GM18505 (cell line): Measurements from ENCODE around the gene ZNF726.
"Not testable (repeated sequence)": the region's sequence is repeated elsewhere in the genome, so short reads cannot be mapped to it uniquely, and the experiment has no call there.

Experiments
- ATAC-seq: cut with Tn5 transposase; IDR thresholded peaks from one replicate; pipeline ENCODE4 v1.9.1; 2021; ENCODE audit not compliant: unreplicated experiment
- POLR2A ChIP-seq: IDR thresholded peaks from 4 replicates; pipeline ENCODE4 v1.6.1; 2011; ENCODE audit warnings: borderline replicate concordance; ENCODE audit not compliant: insufficient read depth, insufficient read length; ENCODE audit errors: extremely low read depth

Gene ZNF726

GRCh38 chr19:23969630-23970029 lies 54.9 kb downstream of the ZNF726 start:
- no peak for ATAC-seq
- no peak for TF ChIP-seq POLR2A

DNA sequence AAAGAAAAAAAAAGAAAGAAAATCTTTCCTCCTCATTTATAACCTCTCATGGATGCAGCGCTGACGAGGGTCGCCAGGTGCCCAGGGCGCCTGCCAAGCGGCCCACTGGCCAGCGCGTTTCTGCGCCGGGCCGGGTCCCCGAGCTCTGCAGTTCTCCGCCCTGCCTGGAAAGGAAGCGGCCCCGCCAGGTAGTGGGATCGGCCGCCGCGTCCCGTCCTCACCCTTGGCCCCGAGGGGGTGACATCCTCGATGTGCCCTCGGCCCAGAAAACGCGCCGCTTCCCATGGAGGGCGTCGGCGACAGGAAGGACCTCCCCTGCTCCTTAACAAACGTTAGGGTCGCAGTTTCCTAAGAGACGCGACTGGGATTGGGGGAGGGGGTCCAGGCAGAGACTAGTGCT lies 56.9 kb downstream of the ZNF726 start:
- ATAC-seq: no peak
- TF ChIP-seq POLR2A: no peak

DNA sequence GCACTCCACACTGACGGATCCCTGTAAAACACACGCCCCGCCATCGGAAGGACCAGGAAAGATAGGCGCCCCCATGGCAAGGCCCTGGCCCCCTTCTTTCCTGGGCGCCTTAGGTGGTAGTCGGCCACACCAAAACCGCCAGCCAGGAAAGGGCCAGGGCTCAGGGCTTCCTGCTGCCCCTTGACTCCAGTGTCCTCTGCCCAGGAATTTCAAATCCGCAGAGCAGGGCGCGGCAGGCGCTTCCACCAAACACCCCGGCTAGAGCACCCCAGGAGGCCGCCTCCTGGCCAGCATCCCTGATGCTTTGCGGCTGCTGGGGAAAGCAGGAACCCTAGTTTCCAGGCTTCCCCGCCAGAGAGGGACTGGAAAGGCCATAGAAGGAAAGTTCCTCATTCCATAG lies 57.5 kb downstream of the ZNF726 start:
- no peak for TF ChIP-seq POLR2A
- no peak for ATAC-seq

DNA sequence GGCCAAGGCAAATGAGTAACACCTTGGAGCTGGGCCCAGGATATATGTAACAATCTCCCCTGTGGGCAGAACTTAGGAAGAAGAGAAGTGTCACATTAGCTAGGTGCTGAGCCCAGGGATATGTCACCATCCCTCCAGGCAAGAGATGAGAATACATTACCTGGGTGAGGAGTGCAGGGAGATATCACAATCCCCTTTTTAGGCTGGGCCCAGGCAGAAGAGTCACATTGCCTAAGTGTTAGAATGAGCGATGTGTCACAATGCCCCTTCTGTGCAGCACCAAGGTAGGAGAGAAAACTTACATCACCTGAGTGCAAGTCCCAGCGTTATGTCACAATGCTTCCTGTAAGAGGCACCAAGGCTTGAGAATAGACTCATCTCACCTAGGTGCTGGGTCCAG lies 60.3 kb downstream of the ZNF726 start:
- TF ChIP-seq POLR2A: no peak
- ATAC-seq: no peak

- not testable (repeated sequence) for ATAC-seq
These were observed 61.9 kb downstream of the ZNF726 start for GRCh38 chr19:23976631-23977030.

DNA sequence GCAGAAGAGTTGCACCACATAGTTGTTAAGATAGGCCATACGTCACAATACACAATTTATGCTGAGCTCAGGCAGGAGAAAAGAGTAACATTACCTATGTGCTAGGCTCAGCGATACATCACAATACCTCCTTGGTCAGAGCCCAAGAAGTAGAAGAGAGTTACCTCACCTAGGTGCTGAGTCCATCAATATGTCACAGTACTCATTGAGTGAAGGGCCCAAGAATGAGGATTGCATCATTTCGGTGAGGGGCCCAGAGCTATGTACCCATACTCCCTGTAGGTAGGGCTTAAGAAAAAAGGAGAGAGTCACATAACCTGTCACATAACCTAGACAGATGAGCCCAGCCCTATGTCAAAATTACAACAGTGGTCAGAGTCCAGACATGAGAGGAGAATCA lies 62.6 kb downstream of the ZNF726 start:
- ATAC-seq: not testable (repeated sequence)

DNA sequence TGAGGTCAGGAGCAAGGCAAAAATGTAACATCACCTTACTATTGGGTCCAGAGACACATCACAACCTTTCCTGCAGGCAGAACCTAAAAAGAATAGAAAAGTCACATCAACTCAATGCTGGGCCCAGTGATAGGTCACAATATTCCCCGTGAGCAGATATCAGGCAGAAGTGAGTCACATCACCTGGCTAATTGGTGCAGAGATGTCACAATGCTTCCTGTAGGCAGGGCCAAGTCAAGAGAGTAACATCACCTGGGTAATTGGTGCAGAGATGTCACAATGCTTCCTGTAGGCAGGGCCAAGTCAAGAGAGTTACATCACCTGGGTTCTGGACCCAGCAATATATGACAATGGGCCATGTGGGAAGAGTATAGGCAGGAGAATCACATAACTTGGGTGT lies 63.4 kb downstream of the ZNF726 start:
- ATAC-seq: no peak
- no peak for TF ChIP-seq POLR2A

DNA sequence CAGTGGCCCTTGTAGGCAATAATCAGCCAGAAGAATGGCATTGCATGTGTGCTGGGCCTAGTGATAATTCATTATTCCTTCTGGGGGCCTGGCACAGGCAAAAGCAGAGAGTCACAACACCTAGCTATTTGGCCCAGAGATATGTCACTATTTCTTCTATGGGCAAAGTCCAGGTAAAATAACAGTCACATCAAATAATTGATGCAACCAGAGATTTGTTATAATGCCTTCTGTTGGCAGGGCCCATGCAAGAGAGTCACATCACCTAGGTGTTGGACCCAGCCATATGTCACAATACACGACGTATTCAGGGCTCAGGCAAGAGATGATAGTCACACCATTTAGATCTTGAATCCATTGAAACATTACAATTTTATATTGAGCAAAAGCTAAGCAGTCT lies 66.1 kb downstream of the ZNF726 start:
- no peak for TF ChIP-seq POLR2A
- no peak for ATAC-seq

- no peak for ATAC-seq
These were observed 67.2 kb downstream of the ZNF726 start for GRCh38 chr19:23981863-23982262.

DNA sequence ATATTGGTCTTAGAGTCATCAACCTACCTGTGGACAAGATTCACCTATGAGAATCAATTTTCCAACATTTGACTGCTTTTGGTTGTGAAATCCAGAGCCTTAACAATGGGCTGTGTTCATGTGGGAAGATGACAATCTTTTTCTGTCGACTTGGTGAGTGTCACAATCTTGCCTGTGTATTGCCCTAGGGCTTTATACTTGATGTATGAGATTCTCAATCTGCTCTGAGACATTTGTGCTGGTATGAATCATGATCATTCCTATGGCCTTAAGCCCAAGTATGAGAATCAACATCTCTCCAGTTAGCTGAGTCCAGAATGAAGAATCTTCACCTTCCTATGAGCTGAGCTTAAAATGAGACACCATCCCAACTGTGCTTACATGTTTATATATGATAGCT lies 68.7 kb downstream of the ZNF726 start:
- TF ChIP-seq POLR2A: no peak
- no peak for ATAC-seq

More at GRCh38 chr19:23981863-23982262, 67.2 kb downstream of the ZNF726 start:
- no peak for TF ChIP-seq POLR2A
